H9 (cell line): ENCODE measurements around the gene ERCC6L2. TPM values are rescaled to one million over a fixed set of nuclear protein-coding genes. Genes with fewer than 3 reads are reported as not detected.

Experiments used
- DNase-seq: peaks from one replicate; pipeline ENCODE4 v3.0.0-alpha.2; 2017
- H2AFZ ChIP-seq: one replicate; pipeline ENCODE4 v1.6.1; 2013; ENCODE audit warnings: mild to moderate bottlenecking, low read length, control low read depth, moderate library complexity
- H2AK5ac ChIP-seq: 2 replicates; pipeline ENCODE4 v1.6.1; 2013; ENCODE audit warnings: low read length, control low read depth, mixed read lengths; ENCODE audit not compliant: insufficient read length
- H2BK120ac ChIP-seq: one replicate; pipeline ENCODE4 v1.6.1; 2013; ENCODE audit warnings: low read depth, mild to moderate bottlenecking, low read length, control low read depth, inconsistent platforms; ENCODE audit not compliant: poor library complexity, severe bottlenecking
- H2BK12ac ChIP-seq: 2 replicates; pipeline ENCODE4 v1.6.1; 2013; ENCODE audit warnings: low read length, control low read depth, mixed read lengths, low read depth; ENCODE audit not compliant: insufficient read length
- H2BK15ac ChIP-seq: 2 replicates; pipeline ENCODE4 v1.6.1; 2013; ENCODE audit warnings: low read depth, low read length, control low read depth
- H2BK20ac ChIP-seq: one replicate; pipeline ENCODE4 v1.6.1; 2013; ENCODE audit warnings: low read depth, mild to moderate bottlenecking, low read length, control low read depth, inconsistent platforms; ENCODE audit not compliant: poor library complexity, severe bottlenecking
- H2BK5ac ChIP-seq: 2 replicates; pipeline ENCODE4 v1.6.1; 2013; ENCODE audit warnings: low read length, control low read depth, mixed read lengths; ENCODE audit not compliant: insufficient read length
- H3K14ac ChIP-seq: 2 replicates; pipeline ENCODE4 v1.6.1; 2013; ENCODE audit warnings: low read length, control low read depth; ENCODE audit not compliant: insufficient read depth
- H3K18ac ChIP-seq: 2 replicates; pipeline ENCODE4 v1.6.1; 2013; ENCODE audit warnings: low read depth, mild to moderate bottlenecking, mixed read lengths, low read length, control low read depth; ENCODE audit not compliant: insufficient read length
- H3K23ac ChIP-seq: 2 replicates; pipeline ENCODE4 v1.6.1; 2013; ENCODE audit warnings: low read length, control low read depth, mixed read lengths, low read depth; ENCODE audit not compliant: insufficient read length
- H3K23me2 ChIP-seq: 2 replicates; pipeline ENCODE4 v1.6.1; 2013; ENCODE audit warnings: low read depth, mild to moderate bottlenecking, mixed read lengths, low read length, control low read depth; ENCODE audit not compliant: insufficient read length, poor library complexity, severe bottlenecking
- H3K27ac ChIP-seq: 2 replicates; pipeline ENCODE4 v1.5.1; 2013; ENCODE audit warnings: low read length, control low read depth, mixed read lengths, low read depth; ENCODE audit not compliant: insufficient read length
- H3K27me3 ChIP-seq: 2 replicates; pipeline ENCODE4 v1.6.1; 2013; ENCODE audit warnings: low read length, control low read depth, inconsistent platforms; ENCODE audit not compliant: insufficient read depth
- H3K4ac ChIP-seq: 2 replicates; pipeline ENCODE4 v1.6.1; 2013; ENCODE audit warnings: low read depth, mild to moderate bottlenecking, control low read depth, inconsistent platforms, low read length, moderate library complexity
- H3K4me1 ChIP-seq: 2 replicates; pipeline ENCODE4 v1.6.1; 2013; ENCODE audit warnings: low read length, control low read depth, inconsistent platforms; ENCODE audit not compliant: insufficient read depth
- H3K4me2 ChIP-seq: 2 replicates; pipeline ENCODE4 v1.6.1; 2013; ENCODE audit warnings: low read length, control low read depth, mixed read lengths; ENCODE audit not compliant: insufficient read length, insufficient read depth
- H3K56ac ChIP-seq: 2 replicates; pipeline ENCODE4 v1.6.1; 2013; ENCODE audit warnings: low read depth, mild to moderate bottlenecking, mixed read lengths, low read length, control low read depth; ENCODE audit not compliant: insufficient read length
- H3K79me1 ChIP-seq: 2 replicates; pipeline ENCODE4 v1.6.1; 2013; ENCODE audit warnings: low read depth, mild to moderate bottlenecking, moderate library complexity, low read length, control low read depth, inconsistent platforms; ENCODE audit not compliant: insufficient read depth, poor library complexity, severe bottlenecking
- H3K79me2 ChIP-seq: 2 replicates; pipeline ENCODE4 v1.6.1; 2013; ENCODE audit warnings: low read length, control low read depth, inconsistent platforms; ENCODE audit not compliant: insufficient read depth
- H3K9ac ChIP-seq: 2 replicates; pipeline ENCODE4 v1.6.1; 2013; ENCODE audit warnings: low read length, control low read depth, mixed read lengths; ENCODE audit not compliant: insufficient read length; ENCODE audit errors: extremely low read depth
- H3K9me3 ChIP-seq: one replicate; pipeline ENCODE4 v1.6.1; 2013; ENCODE audit warnings: low read depth, low read length, inconsistent platforms; ENCODE audit not compliant: control insufficient read depth
- H3T11ph ChIP-seq: one replicate; pipeline ENCODE4 v1.6.1; 2013; ENCODE audit warnings: mild to moderate bottlenecking, low read length, control low read depth, inconsistent platforms
- H4K20me1 ChIP-seq: one replicate; pipeline ENCODE4 v1.6.1; 2013; ENCODE audit not compliant: control insufficient read depth, insufficient read length, insufficient read depth
- H4K5ac ChIP-seq: 2 replicates; pipeline ENCODE4 v1.6.1; 2013; ENCODE audit warnings: low read depth, mild to moderate bottlenecking, mixed read lengths, low read length, control low read depth; ENCODE audit not compliant: insufficient read length
- H4K8ac ChIP-seq: replicated peaks from 2 replicates; pipeline ENCODE4 v1.6.1; 2013; ENCODE audit warnings: low read length, control low read depth, mixed read lengths, low read depth; ENCODE audit not compliant: insufficient read length
- H4K91ac ChIP-seq: 2 replicates; pipeline ENCODE4 v1.6.1; 2013; ENCODE audit warnings: low read depth, mild to moderate bottlenecking, moderate library complexity, mixed read lengths, low read length, control low read depth; ENCODE audit not compliant: insufficient read length
- H3K27ac Mint-ChIP-seq, 3 experiments: 2 replicates in 2 of 3; 3 replicates in 1 of 3; pipeline ENCODE4 v1.8.0; 2020 to 2021; ENCODE audit warnings: mixed read lengths in 3 of 3, mild to moderate bottlenecking in 1 of 3, moderate library complexity in 1 of 3
- H3K27me3 Mint-ChIP-seq: 2 replicates; pipeline ENCODE4 v1.8.0; 2021; ENCODE audit warnings: low read depth, mild to moderate bottlenecking, moderate library complexity, mixed read lengths
- H3K36me3 Mint-ChIP-seq, 3 experiments: 2 replicates in 2 of 3; 3 replicates in 1 of 3; pipeline ENCODE4 v1.8.0; 2020 to 2021; ENCODE audit warnings: low read depth in 3 of 3, mixed read lengths in 3 of 3; ENCODE audit not compliant: insufficient read depth in 1 of 3
- H3K4me1 Mint-ChIP-seq, 2 experiments: 2 replicates each; pipeline ENCODE4 v1.8.0; 2020; ENCODE audit warnings: mixed read lengths in 2 of 2
- H3K4me3 Mint-ChIP-seq, 2 experiments: 2 replicates in 1 of 2; 3 replicates in 1 of 2; pipeline ENCODE4 v1.8.0; 2020 to 2021; ENCODE audit warnings: mild to moderate bottlenecking in 2 of 2, mixed read lengths in 2 of 2, moderate library complexity in 1 of 2
- H3K9me3 Mint-ChIP-seq, 2 experiments: 2 replicates in 1 of 2; 3 replicates in 1 of 2; pipeline ENCODE4 v1.8.0; 2020; ENCODE audit warnings: mild to moderate bottlenecking in 2 of 2, mixed read lengths in 2 of 2, moderate library complexity in 1 of 2
- CTCF ChIP-seq: fragments of 200-600 bp; sonication (generic); conservative IDR thresholded peaks from 3 replicates; pipeline ENCODE4 v1.8.0; 2021; ENCODE audit warnings: antibody characterized with exemption, mild to moderate bottlenecking
- total RNA-seq: library from RNA; stranded (reverse); gene quantifications from 2 replicates; pipeline ENCODE4 v1.2.1, GENCODE V29; 2021

ERCC6L2 gene
- total RNA-seq, 1 experiment from 2014 or later = 57.7 TPM

GRCh38 chr9:95862343-95862742 lies 13.1 kb upstream of the ERCC6L2 start:
- H3K36me3 Mint-ChIP-seq = peaks cover 0 to 16% (median 5%) of the 10 kb centered on the region in 3 experiments; a peak in 4 of 7 replicates
- H2AK5ac ChIP-seq = no peak overlapping the region
- H3K79me1 ChIP-seq = no peaks in the 10 kb centered on the region
- DNase-seq = no peak
- H3K23me2 ChIP-seq = no peaks in the 10 kb centered on the region
- TF ChIP-seq CTCF = no peak
- H2BK15ac ChIP-seq = no peak overlapping the region
- no peak overlapping the region for H3K56ac ChIP-seq
- no peak overlapping the region for H3K18ac ChIP-seq
- no peak overlapping the region for H3T11ph ChIP-seq
- H2BK20ac ChIP-seq = no peak overlapping the region
- no peaks in the 10 kb centered on the region; the same call in 1 of the 2 replicates for H3K27me3 Mint-ChIP-seq
- H3K9me3 ChIP-seq = no peaks in the 10 kb centered on the region
- H3K4ac ChIP-seq = no peak overlapping the region
- H4K8ac ChIP-seq = no peak overlapping the region
- H3K23ac ChIP-seq = no peak overlapping the region
- H3K27me3 ChIP-seq = no peaks in the 10 kb centered on the region
- H2BK12ac ChIP-seq = no peak overlapping the region
- H3K27ac ChIP-seq = no peak overlapping the region
- no peak overlapping the region for H3K4me3 Mint-ChIP-seq
- no peak overlapping the region for H3K27ac Mint-ChIP-seq
- no peak overlapping the region for H2AFZ ChIP-seq
- H4K20me1 ChIP-seq = no peaks in the 10 kb centered on the region
- H4K5ac ChIP-seq = no peak overlapping the region
- no peak overlapping the region for H4K91ac ChIP-seq
- H3K79me2 ChIP-seq = no peaks in the 10 kb centered on the region
- peaks cover 11 to 12% of the 10 kb centered on the region in 2 experiments; a peak in 4 of 5 replicates for H3K9me3 Mint-ChIP-seq
- no peaks in the 10 kb centered on the region for H3K4me1 ChIP-seq
- H3K9ac ChIP-seq = no peak overlapping the region
- no peak overlapping the region for H3K4me2 ChIP-seq
- no peak overlapping the region for H2BK120ac ChIP-seq
- H2BK5ac ChIP-seq = no peak overlapping the region
- H3K4me1 Mint-ChIP-seq = peaks cover 2 to 5% of the 10 kb centered on the region in 2 experiments; a peak in 3 of 4 replicates
- no peak overlapping the region for H3K14ac ChIP-seq
